ENCODE data around the gene PLXDC2.

DNA sequence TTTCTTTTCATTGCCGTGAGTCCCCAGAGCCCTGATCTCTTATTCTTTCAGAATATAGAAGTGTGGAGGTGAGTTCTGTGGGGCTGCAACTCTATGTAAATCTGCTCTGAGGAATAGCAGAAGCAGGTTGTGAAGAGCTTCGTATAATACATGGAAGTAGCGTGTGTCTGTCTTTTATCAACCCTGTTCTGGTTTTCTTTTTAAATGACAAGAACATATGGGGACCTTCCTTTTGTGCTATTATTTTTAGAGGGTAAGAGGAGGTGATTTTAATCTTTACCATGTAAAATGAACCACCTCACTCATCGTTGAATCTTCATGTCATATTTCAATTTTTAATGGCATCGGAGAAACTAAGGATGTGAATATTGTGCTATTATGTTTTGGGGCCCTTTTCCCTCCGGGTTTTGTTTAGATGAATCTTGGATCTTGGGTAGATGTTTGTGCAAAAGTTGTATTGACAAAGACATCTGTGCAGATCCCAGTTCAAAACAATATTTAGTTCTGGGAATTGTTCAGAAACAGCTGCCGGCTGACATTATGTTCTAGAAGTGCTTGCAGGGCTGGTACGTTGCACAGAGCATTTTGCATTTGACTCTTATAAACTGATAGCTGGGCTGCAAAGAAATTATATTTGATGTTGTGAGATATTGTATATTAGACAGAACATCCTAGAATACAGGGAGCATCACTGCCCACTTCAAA, 46.7 kb downstream of the PLXDC2 start:
- TF ChIP-seq, protein P1, sequence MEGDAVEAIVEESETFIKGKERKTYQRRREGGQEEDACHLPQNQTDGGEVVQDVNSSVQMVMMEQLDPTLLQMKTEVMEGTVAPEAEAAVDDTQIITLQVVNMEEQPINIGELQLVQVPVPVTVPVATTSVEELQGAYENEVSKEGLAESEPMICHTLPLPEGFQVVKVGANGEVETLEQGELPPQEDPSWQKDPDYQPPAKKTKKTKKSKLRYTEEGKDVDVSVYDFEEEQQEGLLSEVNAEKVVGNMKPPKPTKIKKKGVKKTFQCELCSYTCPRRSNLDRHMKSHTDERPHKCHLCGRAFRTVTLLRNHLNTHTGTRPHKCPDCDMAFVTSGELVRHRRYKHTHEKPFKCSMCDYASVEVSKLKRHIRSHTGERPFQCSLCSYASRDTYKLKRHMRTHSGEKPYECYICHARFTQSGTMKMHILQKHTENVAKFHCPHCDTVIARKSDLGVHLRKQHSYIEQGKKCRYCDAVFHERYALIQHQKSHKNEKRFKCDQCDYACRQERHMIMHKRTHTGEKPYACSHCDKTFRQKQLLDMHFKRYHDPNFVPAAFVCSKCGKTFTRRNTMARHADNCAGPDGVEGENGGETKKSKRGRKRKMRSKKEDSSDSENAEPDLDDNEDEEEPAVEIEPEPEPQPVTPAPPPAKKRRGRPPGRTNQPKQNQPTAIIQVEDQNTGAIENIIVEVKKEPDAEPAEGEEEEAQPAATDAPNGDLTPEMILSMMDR (conservative IDR thresholded peaks at IDR 0.05; ENCODE audit: low read length): no peak
- TF ChIP-seq EZH2phosphoT487 (IDR thresholded peaks at IDR 0.05; ENCODE audit: borderline replicate concordance): no peak

Measured in Loucy (cell line).